ENCODE measurements around the gene STK25.
"Not testable (repeated sequence)": the region's sequence is repeated elsewhere in the genome, so short reads cannot be mapped to it uniquely, and the experiment has no call there.

The STK25 gene

DNA sequence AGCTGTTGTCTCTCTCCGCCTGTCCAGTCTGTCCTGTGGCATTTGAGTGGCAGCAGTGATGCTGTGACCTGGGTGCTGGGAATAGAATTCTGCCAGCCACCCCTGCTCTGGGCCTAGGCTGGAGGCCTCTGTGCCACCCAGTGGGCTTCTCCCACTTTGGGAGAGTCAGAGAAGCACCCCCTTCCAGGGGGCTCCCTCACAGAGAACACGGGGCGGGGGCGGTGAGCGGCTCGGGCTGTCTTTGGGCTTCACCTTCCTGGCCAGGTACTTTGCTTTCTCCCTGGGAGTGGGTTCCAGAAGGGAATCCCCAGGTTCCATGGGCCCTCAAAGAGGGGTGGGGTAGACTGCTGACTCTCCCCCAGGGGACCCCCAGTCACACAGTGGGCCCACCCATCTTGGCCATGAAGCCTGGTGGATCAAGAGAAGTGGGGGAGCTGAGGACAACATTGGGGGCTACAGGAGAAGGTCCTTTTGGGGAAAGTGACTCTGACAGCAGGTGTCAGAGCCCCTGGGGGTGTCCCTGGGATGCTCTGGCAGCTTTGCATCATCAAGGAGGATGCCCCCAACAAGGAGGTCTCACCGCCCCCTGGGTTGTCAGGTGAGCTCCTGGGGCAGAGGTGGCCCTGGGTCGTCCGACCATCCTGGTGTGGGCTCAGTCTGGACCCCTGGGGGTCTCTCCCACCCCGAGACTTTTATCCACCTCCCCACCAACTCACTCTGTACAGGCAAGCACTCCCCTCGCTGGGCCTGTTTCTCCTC lies 31.4 kb upstream of the STK25 start:
- no peak for DNase-seq

- DNase-seq = no peak
Measured at GRCh38 chr2:241538838-241539615, 30.6 kb upstream of the STK25 start.

- DNase-seq = no peak
Measured at GRCh38 chr2:241535871-241536655, 27.7 kb upstream of the STK25 start.

- no peak for DNase-seq
Measured at GRCh38 chr2:241534701-241535375, 26.5 kb upstream of the STK25 start.

GRCh38 chr2:241534293-241534692 lies 25.9 kb upstream of the STK25 start:
- no peak for DNase-seq

DNA sequence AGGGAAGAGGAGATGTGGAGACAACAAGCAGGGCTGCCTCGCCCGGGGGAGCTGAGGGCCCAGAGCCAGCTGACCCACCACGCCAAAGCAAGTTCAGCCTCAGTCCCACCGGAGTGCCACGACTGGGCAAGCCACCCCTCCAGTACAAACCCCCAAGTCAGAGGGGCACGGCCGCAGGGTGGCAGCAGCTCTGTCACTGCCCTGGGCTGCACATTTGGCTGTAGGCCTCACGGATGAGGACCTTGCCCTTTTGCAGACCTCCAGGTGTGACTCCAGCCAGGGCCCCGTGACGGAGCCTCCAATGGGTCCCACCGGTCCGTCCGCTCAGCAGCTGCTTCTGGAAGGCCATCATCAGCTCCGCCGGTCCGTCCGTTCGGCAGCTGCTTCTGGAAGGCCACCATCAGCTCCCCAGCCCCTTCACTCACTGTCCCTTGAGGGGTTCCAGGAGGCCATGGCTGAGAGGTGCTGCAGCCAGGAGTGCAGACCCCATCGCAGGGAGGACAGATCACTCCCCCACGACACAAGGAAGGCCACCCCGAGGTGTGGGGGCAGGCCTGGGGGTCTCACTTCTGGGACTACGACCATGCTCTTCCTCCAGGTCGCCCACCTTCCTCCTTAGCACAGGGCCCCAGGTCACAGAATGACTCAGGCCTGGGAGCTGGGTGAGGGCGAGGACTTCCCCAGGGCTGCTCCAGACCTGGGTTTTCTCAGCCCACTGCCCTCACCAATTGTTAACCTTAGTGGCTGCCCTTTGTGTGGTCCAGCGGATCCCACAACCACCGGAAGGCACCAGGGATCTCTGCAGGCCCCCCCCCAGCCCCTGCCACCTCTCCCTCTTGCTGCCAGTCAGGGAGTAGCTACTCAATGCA lies 24.6 kb upstream of the STK25 start:
- no peak for DNase-seq

DNA sequence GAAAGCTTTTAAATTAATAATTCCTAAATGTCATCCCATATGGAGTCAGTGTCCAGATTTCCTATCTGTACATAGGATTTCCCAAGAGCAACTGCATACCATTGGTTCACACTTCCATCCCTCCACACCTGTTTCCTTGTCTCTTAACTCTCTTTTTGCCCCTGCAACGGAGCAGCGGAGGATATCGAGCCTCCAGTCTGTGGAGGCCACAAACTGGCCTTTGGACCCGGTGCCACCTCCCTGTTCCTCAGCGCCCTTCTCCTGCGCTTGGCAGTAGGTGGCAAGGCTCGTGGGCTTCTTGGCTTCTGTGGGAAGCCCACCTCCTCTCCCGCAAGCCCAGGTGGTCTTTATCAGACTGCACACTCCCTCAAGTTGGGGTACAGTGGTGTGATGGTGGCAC lies 23.8 kb upstream of the STK25 start:
- no peak for DNase-seq

DNA sequence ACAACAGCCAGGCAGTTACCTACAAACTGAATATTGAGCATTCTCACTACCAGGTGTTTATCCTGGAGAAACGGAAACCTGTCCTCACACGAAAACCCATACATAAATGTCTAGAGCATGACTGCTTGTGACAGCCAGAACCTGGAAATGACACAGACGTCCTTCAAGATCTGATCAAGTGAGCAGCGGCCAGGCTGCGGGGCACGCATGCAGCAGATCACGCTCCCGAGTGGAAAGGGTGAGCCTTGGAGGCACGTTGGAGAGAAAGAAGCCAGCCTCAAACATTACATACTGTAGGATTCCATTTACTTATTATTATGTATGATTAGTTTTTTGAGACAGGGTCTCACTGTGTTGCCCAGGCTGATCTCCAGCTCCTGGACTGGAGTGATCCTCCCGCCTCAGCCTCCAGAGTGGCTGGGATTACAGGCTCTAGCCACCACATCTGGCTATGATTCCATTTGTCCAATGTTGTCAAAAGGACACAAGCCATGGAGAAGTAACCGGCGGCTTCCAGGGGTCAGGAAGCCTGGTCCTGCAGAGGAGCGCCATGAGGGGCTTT lies 22.9 kb upstream of the STK25 start:
- no peak for DNase-seq

DNA sequence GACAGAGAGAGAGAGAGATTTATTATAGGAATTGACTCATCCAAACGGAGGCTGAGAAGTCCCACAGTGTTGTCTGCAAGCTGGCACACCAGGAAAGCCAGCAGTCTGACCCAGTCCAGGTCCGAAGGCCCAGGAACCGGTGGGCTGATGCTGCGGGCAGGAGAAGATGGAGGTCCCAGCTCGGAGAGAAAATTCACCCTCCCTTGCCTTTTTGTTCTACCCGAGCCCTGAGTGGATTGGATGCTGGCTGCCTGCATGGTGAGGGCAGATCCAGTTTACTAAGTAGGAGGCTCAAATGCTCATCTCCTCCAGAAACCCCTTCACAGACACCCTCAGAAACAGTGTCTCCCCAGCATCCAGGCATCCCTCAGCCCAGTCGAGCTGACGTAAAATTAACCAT lies 22.2 kb upstream of the STK25 start:
- DNase-seq = no peak

- not testable (repeated sequence) for DNase-seq
Measured at GRCh38 chr2:241525818-241526780, 17.7 kb upstream of the STK25 start.

GRCh38 chr2:241522477-241522876 lies 14.1 kb upstream of the STK25 start:
- DNase-seq = no peak

GRCh38 chr2:241519669-241520068 lies 11.3 kb upstream of the STK25 start:
- DNase-seq = peak in 1 of 2 experiments; percentile 19

GRCh38 chr2:241517297-241517696 lies 8.9 kb upstream of the STK25 start:
- no peak for DNase-seq

DNA sequence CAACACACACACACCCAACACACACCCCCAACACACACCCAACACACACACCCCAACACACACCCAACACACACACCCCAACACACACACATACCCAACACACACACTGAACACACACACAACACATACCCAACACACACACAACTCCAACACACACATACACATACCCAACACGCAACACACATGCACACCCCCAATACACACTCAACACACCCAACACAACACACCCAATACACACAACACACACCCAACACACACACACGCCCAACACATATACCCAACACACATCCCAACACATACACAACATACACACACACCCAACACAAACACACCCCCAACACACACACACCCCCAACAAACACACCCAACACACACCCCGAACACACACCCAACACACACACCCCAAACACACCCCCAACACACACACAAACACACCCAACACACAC lies 8.2 kb upstream of the STK25 start:
- no peak for DNase-seq

GRCh38 chr2:241514986-241515737 lies 6.8 kb upstream of the STK25 start:
- no peak for DNase-seq

DNA sequence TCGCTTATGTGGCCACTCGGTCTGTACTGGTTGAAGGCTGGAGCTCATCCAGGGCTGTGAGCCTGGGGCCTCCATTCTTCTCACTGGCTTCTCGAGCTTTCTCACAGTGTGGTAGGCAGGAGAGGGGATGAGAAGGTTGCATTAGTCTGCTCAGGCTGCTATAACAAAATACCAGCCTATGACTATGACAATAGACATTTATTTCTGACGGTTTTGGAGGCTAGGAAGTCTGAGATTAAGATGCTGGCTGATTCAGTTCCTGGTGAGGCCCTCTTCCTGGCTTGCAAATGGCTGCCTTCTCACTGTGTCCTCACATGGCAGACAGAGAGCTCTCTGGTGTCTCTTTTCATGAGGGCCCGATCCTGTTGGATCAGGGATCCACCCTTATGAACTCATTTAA lies 6.2 kb upstream of the STK25 start:
- no peak for DNase-seq

DNA sequence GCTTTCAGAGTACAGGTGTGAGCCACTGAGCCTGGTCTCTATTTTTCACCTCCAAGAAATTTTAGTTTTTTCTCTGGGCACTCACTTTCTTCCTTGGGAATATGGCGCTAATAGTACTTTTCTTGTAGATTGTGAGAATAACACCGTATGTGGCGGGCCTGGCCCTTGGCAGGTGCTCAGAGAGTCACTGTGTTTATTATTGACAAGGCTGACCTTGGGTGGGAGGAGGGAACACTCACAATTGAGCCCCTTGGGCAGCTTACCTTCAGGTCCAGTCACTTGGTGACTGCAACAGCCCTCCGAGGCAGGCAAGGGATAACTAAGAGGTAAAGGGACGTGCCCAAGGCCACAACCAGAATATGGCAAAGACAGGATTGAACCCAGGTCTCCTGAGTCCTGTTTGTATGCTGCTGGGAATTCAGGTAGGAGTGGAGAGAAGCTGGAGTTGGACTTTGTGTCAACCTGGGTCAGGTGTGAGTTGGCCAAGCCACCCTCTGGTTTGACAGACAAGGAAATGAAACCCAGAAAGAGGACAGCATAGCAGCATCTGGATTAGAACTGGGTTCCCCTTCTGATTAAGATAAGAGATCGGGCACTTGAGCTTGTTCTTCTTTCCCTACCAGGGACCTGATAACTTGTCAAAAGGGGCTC lies 2.8 kb upstream of the STK25 start:
- no peak for DNase-seq

DNA sequence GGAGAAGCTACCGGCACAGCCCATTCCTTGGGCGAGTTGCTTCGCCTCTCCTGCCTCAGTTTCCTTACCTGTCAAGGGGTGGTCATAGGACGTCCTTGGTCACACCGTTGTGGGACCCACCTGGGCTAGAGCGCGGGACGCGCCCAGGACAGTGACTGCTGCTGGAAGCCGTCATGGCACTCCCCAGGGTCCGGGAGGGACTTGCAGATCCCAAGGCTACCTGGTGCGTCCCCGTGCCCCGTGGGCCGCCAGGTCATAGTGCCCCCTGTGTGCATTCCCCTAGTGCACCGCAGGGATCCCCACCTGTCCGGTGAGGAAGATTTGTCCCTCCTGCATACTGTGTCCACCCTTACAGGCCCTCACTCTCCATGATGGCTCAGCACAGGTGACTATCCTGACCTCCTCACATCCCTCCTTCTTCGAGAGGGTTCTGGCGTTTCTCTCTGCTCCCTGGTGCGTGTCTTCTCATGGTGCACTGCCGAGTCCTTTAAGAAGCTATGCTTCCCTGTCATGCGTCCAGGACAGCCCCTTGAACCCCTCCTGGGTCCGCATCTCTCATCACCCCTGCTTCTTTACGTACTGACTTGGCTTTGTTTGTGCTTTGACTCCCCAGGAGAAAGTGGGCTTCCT lies 886 bp upstream of the STK25 start:
- DNase-seq = no peak
